GM18909 (cell line): ENCODE results near the gene ALKBH5.

Experiments
- ATAC-seq: cut with Tn5 transposase; IDR thresholded peaks from one replicate; pipeline ENCODE4 v1.9.1; 2021; ENCODE audit warnings: mild to moderate bottlenecking; ENCODE audit not compliant: unreplicated experiment, poor library complexity

Gene ALKBH5

DNA sequence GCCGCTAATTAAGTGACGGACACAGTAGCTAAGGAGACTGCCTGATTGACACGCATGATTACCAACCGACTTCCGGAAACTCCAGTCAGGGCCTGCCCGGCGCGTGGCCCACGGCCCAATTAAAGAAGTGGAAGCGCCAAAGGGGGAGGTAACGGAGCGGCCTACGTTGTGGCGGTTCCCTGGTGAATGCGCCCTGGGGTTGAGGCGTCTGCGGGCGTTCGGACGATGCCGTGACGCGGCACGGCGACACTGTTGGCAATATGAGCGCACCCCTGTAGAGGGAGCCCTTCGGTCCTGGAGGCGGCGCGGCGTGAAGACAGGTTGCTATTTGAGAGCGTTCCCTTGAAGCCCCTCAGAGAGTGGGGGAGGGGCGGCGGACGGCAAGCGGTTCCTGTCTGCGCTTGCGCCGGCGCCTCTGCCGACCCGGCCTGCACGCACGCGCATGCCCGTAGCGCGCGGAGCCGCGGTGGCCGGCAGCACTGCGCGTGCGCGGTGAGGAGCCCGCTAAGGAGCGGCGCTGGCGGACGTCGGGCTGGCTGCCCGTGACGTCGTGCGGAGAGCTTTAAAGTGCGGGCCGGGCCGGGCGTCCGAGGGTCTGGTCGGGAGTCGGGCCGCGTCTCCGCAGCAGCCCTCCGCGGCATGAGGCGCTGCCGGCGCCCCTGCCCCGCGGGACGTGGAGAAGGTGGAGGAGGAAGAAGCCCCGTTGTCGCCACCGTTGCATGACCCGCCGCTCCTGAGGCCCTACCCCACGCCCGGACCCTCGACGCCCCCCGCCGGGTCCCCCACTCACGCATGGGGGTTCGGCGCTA lies at the start of gene ALKBH5:
Gene ALKBH5 (plus strand): TSS at position 495 of the 809 bp plus-strand sequence. CDS start 416 bp downstream, outside the sequence.
- ATAC-seq, result peak; percentile 80

DNA sequence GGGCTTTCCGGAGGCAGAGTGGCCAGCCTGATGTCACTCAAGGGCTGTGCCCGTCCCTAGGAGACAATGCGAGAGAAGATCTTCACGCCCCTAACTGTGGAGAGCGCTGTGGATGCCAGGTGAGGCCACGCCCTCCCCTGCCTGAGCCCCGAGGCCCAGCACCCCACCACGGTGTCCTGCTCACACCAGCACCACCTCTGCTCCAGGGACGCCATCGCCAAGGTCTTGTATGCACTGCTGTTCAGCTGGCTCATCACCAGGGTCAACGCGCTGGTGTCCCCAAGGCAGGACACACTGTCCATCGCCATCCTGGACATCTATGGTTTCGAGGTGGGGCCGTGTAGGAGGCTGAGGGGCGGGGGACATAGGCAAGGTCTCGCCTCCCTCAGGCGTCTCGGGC lies 47.3 kb upstream of the ALKBH5 start:
- no peak for ATAC-seq

DNA sequence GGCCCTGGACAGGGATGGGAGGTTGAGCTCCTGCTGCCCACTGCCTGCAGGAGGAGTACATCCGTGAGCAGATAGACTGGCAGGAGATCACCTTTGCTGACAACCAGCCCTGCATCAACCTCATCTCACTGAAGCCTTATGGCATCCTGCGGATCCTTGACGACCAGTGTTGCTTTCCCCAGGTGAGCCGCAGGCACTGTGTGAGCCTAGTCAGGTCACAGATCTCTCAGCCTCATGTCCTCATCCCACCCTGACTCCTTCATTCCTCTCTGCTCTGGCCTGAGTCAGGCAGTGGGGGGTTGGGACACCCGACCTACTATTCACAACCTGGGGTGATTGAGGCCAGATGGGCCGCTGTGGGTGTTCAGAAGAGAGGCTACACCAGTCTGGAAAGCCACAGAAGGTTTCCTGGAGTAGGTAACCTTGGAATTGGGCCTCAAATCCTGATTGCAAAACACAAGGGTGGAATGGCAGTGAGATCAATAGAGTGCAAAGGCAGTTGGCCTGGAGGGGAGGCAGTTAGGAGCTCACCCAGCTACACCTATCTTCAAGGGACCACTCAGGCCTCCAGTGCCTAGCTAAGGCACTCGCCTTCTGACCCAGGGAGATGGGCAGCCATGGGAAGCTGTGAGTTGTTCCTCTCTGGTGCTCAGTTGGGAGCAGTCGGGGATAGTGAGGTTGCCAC lies 45.4 kb upstream of the ALKBH5 start:
- no peak for ATAC-seq

DNA sequence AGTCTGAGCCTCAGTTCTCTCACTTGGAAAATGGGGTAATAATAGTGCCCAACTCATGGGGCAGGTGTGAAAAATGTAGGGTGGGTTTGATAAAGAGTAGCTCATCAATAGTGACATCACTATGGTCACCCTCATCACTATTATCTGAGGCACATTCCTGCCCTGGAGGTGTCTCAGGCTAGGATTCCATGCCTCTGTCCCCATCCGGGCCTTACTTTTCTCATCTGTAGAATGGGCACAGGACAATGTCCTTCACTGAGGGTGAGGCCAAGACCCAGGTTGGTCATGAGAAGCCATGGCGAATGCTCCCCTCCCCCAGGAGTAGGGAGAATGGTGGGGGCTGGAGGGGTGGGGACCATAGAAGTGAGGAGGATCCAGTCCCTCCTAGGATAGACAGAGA lies 44.5 kb upstream of the ALKBH5 start:
- no peak for ATAC-seq

DNA sequence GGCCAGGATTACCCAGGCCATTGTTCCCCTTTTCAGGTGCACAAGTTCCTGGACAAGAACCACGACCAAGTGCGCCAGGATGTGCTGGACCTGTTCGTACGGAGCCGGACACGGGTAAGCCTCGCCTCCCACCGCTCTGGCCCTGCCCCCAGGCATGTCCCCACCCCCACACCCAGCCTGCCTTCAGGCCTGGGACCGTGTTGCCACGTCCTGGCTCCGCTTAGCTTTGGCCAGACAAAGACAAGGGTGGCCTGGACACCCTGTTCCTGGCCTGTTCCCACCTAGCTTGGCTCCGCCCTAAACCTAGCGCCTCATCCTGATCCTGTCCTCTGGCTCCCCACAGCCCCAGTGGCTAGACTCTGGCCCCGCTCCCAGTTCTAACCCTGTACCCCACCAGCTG lies 44.1 kb upstream of the ALKBH5 start:
- no peak for ATAC-seq

DNA sequence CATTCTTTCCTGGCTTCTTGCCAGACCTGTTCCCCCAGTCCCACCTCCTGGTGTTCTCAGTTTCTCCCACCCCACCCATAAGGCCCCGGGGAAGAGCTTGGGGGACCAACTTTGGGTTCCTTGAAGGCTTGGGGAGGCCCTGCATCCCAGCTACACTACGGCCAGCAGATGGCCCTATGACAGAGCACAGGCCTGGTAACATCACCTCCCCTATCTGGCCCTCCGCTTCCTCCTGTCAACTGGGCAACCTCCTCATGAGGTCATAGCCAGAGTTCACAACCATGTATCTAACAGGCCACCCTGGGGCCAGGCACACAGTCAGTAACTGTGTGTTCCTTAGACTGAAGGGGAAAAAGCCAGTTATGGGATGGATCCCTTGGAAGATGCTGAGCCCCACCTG lies 43.7 kb upstream of the ALKBH5 start:
- ATAC-seq, result no peak

DNA sequence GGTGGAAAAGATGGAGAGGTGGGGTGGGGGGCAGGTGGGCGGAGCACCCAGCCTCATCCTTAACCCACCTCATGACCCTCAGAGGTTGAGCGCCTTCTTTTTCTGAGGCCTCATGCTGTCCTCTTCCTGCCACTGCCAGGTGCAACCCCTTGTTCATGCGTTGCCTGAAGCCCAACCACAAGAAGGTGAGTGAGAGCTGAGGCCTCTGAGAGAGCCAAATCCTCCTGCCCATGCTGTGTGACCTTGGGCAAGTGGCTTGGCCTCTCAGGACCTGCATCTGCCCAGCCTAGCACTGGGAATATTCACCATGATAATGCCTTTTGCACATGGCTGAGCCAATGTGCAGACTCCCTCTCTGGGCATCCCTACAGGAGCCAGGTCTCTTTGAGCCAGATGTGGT lies 43.0 kb upstream of the ALKBH5 start:
- no peak for ATAC-seq

DNA sequence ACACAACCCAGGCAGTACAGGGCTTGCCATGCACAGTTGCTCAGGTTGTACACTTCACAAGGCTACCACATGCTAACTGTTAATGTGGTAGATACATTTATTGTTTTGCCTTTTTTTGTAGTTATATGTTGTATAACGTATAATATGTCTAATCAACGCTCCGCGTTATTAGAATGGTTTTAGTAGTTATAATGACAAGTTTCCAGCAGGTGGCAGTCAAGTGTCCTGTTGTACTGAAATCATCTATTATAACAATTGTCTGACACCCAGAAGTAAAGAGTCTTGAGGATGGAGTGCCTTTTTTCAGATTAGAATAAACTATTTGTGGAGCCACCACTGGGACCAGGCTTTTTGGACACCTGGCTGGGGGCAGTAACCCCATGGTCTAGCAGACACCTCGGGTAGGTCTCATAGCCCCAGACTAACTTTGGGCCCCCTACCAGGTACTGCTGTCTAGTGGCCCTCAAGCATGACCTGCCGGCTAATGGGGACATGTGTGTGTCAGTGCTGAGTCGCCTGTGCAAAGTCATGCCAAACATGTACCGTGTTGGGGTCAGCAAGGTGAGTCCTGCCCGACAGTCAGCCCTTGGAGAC lies 42.3 kb upstream of the ALKBH5 start:
- no peak for ATAC-seq

DNA sequence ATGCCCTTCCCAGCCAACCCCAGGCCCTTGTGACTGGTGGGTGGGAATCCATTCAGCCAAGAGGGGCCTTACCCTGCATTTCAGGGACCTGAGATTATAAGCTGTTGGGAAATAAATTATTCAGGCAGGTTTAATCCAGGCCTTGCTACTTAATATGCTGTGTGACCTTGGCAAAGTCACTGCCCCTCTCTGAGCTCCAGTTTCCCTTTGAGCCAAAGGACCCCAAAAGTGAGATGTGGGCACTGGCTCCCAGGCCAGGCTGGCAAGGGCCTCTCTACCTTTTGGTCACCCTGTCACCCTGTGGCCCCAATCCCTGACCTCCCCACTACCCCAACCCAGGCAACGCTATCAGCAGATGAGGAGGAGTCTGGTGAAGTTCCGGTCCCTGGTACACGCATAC lies 41.2 kb upstream of the ALKBH5 start:
- no peak for ATAC-seq

DNA sequence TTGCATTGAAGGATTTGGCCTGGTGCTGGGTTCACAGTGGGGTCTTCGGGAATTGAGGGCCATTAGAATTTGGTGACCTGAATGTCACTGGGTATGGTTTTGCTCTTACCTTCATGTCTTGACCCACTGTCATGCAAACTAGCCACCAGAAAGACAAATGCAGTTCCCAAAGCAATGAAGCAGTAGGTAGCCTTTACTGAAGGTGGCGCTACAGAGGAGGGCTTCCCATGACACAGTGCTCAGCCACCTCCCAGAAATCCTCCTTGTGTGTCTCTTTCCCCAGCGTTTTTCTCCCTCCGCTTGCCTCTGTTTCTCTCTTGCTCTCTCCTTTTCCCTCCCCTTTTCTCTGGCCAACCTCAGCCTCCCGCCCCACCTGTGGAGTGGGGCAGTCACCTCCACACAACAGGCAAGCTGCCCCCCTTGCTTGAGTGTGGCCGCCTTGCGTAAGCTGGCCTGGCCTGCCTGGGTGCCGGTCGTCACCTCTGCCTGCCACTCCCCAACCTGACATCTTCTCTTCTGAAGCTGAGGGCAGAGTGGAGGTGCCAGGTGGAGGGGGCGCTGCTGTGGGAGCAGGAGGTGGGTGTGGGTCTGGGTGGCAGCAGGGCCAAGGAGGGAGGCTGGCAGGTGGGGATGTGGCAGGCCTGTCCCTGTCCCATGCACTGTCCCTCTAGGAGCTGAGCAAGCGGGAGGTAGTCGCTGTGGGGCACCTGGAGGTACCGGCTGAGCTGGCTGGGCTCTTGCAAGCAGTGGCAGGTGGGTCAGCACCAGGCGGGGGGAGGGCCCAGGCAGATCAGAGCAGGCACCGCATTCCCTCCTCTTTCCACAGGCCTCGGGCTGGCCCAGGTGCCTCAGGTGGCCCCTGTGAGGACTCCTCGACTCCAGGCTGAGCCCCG lies 40.3 kb upstream of the ALKBH5 start:
- ATAC-seq, result no peak

DNA sequence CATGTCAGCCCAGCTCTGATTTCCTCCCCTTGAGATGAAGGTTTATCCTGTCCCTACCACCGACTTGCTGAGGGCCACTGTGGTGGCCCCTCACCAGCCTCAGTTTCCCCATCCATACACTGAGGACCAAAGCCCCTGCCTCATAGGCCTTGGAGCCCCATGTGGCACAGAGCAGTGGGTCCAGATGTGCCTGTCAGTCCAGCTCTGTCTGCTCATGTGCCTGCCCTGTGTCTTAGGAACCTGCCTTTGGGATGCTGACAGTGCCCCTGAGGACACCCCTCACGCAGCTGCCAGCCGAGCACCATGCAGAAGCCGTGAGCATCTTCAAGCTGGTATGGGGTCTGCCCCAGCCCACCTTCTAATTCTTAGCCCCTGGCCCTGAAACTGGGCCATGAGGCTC lies 39.4 kb upstream of the ALKBH5 start:
- ATAC-seq, result no peak

DNA sequence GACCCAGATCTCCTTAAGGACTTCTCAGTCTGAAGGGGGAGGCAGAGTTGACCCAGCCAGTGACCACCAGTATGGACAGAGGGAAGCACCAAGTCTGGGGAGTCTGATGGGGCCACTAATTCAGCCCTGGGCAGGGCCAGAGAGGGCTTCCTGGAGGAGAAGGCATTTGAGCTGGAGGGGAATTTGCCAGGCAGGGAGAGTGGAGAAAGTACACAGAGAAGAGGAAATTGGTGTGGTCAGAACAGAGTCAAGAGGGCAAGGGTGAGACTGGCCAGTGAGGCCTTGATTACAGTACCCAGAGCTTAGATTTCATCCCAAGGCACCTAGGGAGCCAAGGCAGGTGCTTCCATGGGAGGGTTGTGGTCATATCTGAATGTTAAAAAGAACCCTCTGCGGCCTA lies 38.8 kb upstream of the ALKBH5 start:
- no peak for ATAC-seq

DNA sequence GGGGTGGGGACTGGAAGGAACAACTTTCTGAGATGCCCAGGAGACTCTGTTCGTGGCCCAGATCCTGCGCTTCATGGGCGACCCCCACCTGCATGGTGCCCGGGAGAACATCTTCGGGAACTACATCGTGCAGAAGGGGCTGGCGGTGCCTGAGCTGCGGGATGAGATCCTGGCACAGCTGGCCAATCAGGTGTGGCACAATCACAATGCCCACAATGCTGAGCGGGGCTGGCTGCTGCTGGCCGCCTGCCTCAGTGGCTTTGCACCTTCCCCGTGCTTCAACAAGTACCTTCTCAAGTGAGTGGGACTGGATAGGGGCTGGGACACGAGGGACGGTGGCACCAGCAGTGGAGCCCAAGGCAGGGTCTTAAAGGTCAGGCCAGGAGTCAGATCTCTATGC lies 37.8 kb upstream of the ALKBH5 start:
- ATAC-seq, result no peak

DNA sequence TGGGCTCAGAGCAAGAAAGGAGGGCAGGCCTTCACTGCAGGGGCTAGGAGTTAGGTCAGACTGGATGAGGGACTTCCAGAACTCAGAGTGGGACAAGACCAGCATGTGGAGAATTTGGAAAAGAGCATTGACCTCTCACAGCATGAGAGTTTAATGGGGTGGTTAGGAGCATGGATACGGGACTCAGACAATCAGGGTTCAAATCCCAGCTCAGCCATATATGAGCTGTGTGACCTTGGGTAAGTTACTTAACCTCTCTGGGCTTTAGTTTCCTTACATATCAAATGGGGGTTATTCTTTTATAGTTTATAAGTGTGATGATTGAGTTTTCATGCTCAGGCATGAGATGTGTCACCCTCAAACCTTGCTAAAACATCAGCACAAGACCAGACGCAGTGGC lies 37.4 kb upstream of the ALKBH5 start:
- ATAC-seq, result no peak

DNA sequence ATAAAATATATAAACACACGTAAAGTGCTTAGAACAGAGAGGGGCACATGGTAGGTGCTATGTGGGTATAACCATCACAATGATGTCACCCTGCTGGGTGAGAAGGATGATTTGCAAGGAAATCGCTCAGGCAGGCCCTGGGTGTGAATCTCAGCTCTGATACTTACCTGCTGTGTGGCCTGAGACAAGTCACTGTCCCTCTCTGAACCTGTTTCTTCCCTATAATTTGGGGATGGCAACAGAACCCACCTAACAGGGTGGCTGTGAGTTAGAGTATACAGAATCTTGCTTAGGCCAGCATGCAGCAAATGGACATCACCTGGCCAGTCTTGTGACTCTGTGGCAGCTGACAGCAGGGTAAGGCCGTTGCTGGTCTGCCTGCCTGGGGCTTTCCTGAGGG lies 36.6 kb upstream of the ALKBH5 start:
- ATAC-seq, result no peak

DNA sequence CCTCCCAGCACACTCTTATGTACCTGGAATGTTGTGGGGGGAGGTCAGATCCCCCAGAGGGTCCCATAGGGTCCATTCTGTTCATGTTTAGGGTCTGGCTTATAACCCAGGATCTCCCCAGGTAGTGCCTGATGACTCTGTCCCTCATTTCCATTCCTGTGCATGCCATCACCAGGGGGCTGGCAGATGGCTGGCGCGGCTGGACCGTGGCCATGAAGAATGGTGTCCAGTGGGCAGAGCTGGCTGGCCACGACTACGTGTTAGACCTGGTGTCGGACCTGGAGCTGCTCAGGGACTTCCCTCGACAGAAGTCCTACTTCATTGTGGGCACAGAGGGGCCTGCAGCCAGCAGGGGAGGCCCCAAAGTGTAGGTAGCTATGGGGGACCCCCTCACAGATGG lies 35.0 kb upstream of the ALKBH5 start:
- ATAC-seq, result no peak

DNA sequence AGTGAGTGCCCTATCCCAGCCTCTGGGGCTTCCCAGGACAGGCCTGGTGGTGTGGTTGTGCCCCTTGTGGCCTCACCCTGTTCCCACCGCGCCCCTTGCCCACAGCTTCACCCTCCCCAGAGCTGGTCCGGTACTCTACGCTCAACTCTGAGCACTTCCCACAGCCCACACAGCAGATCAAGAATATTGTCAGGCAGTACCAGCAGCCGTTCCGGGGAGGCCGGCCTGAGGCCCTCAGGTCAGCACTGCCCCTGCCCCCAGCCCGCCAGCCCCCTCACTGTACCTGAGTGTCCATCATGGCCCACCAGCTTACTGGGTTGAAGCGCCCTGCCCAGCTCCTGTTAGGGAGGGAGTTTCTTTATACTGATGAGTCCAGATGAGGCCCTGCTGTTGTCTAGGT lies 32.3 kb upstream of the ALKBH5 start:
- ATAC-seq, result no peak

DNA sequence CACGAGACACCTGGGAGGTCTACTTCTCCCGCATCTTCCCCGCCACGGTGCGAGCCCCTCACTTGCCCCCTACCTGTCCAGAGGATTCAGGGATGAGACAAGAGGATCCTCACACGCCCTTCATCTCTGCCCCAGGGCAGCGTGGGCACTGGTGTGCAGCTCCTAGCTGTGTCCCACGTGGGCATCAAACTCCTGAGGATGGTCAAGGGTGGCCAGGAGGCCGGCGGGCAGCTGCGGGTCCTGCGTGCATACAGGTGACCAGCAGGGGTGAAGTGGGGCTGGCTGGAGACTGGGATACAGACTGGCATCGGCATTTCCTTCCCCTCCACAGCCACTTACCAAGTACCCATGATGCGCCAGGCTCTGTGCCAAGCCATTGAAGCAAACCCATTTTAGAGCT lies 28.4 kb upstream of the ALKBH5 start:
- ATAC-seq, result no peak

DNA sequence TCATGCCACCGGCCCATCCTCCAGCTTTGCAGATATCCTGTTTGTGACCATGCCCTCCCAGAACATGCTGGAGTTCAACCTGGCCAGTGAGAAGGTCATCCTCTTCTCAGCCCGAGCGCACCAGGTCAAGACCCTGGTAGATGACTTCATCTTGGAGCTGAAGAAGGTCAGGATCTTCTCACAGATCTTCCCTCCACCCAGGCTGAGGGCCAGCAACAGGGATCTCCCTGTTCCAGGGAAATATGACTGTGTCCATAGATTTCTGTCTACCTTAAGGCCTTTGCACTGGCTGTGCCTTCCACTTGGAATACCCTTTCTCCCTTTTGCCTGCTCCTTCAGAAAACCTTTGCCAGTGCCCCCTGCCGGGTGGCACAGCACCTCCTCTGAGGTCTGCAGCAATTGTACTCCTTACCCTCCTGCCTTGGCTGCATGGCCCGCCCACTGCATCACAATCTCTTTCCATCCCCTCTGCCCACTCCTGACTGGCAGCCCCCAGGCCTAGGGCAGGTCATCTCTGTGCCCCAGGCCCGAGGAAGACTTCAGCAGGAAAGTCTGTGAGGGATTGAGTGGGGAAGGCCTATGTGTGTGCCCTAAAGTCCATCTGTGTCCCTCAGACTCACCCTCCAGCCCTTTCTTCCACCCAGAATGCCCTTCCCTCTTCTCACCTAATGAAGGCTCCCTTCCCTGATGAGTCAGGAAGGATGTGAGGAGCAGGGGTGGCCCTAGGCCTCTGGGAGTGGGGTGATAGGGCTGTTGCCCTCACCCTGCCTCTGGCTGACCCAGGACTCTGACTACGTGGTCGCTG lies 27.3 kb upstream of the ALKBH5 start:
- ATAC-seq, result no peak

DNA sequence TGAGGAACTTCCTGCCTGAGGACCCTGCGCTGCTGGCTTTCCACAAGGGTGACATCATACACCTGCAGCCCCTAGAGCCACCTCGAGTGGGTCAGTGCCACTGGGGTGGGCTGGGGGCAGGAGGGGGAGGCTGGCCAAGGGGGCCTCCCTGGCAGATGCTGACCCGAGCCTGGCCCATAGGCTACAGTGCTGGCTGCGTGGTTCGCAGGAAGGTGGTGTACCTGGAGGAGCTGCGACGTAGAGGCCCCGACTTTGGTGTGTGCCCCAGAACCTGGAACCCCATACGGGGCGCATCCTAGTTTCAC lies 26.7 kb upstream of the ALKBH5 start:
- ATAC-seq, result no peak
